Right lobe of liver (tissue), 6 donors: ENCODE results near the gene NOTCH1. TPM values are rescaled to one million over a fixed set of nuclear protein-coding genes. Genes with fewer than 3 reads are reported as not detected.

ENCODE experiments used
- ATAC-seq, 4 donors: fragments of 200-7000 bp; cut with Tn5 transposase; one replicate each; pipeline ENCODE4 v1.9.1; 2020; ENCODE audit warnings: mild to moderate bottlenecking in 4 of 4, moderate library complexity in 4 of 4
- DNase-seq, 3 donors: peaks; one replicate each; pipeline ENCODE4 v3.0.0-alpha.2; 2020
- H3K27ac ChIP-seq, 3 donors: fragments of 200-600 bp; one replicate each; pipeline ENCODE4 v1.8.0; 2022
- H3K27me3 ChIP-seq, 2 donors: fragments of 200-600 bp; one replicate each; pipeline ENCODE4 v1.8.0; 2022
- H3K36me3 ChIP-seq, 4 donors: fragments of 200-600 bp; sonication (generic) in 1 of 4; one replicate each; pipeline versions ENCODE4 v1.5.1 to v1.8.0; 2017 to 2022; ENCODE audit warnings: control low read depth in 1 of 4
- H3K4me1 ChIP-seq, 4 donors: fragments of 200-600 bp; sonication (generic) in 1 of 4; one replicate each; pipeline versions ENCODE4 v1.5.1 to v1.8.0; 2017 to 2022; ENCODE audit warnings: control low read depth in 1 of 4
- H3K4me3 ChIP-seq, 3 donors: fragments of 200-600 bp; one replicate each; pipeline ENCODE4 v1.8.0; 2022
- H3K9me3 ChIP-seq, 4 donors: fragments of 200-600 bp; sonication (generic) in 1 of 4; one replicate each; pipeline versions ENCODE4 v1.5.1 to v1.8.0; 2017 to 2022; ENCODE audit warnings: control low read depth in 1 of 4
- CTCF ChIP-seq, 4 donors: fragments of 200-600 bp in 3 of 4; fragments of 450-650 bp in 1 of 4; IDR thresholded peaks; one replicate each; pipeline versions ENCODE4 v1.5.1 to v1.8.0; 2016 to 2022; ENCODE audit warnings: antibody characterized with exemption in 4 of 4, mild to moderate bottlenecking in 2 of 4
- POLR2A ChIP-seq: fragments of 450-650 bp; IDR thresholded peaks from one replicate; pipeline ENCODE4 v1.6.1; 2017; ENCODE audit warnings: antibody characterized with exemption, mild to moderate bottlenecking
- WGBS: methylation state at CpG from one replicate; pipeline ENCODE4 v1.1.6; 2018; ENCODE audit warnings: low coverage, low lambda C conversion rate; ENCODE audit not compliant: insufficient coverage; ENCODE audit errors: missing lambda C conversion rate; 5-methylcytosine and 5-hydroxymethylcytosine counted together
- intact Hi-C, 2 donors: fragments of 100-400 bp; cut with DNase I; formaldehyde crosslinking; loops; one replicate each; pipeline versions ENCODE4 v1.11.2 to v1.14.1; 2022
- total RNA-seq, 6 experiments: library from RNA; depleted of rRNA in 2 of 6; stranded (reverse); fragments of >200 nt in 2 of 6; fragmentation: NEBNext Ultra II Directional in 3 of 6; extraction: Animal tissue kit (Norgen Biotek cat#: 25700) in 3 of 6; gene quantifications; one replicate each; pipeline versions ENCODE4 v1.1.0 to v1.2.4, GENCODE V29; 2016 to 2023
- donor health status: DM: no; HTN: yes; CAD: no.
- donor health status: DM: no; HTN: no; CAD: no.
- donor health status: DM: no; HTN: no; CAD: no.
- donor health status: DM: no; HTN: yes; CAD: no.
- donor health status: DM: no; HTN: yes; CAD: no.

Gene NOTCH1
- total RNA-seq, 6 experiments from 2014 or later = 17.4 to 26.2 (median 19.3) TPM

- Histone ChIP-seq H3K27me3 (no peaks in the 10 kb centered on the region), H3K9me3 (no peaks in the 10 kb centered on the region), H3K27ac (peak overlapping the region in 2 of 3 donors; percentile 24 to 28), H3K4me3 (no peak overlapping the region), H3K4me1 (peaks cover 0 to 12% (median 4%) of the 10 kb centered on the region in 4 donors), H3K36me3 (peaks cover 0 to 4% (median 0%) of the 10 kb centered on the region in 4 donors)
- 32% methylated on average over 10 of the region's 35 CpGs for WGBS
- ATAC-seq = peak in 3 of 4 donors; percentile 5 to 6 (median 6)
- intact Hi-C loops = no loop called here
- TF ChIP-seq CTCF (IDR thresholded peaks at IDR 0.05) (no peak), POLR2A (no peak)
- no peak for DNase-seq
Observed at GRCh38 chr9:136532799-136533774, 12.8 kb downstream of the NOTCH1 start.

- H3K4me1 ChIP-seq = peaks cover 0 to 15% (median 4%) of the 10 kb centered on the region in 4 donors
- intact Hi-C loops = no loop called here
- H3K9me3 ChIP-seq = no peaks in the 10 kb centered on the region
- H3K4me3 ChIP-seq = no peak overlapping the region
- peaks cover 0 to 4% (median 0%) of the 10 kb centered on the region in 4 donors for H3K36me3 ChIP-seq
- no peak for TF ChIP-seq POLR2A
- no peak for TF ChIP-seq CTCF (IDR thresholded peaks at IDR 0.05)
- ATAC-seq = no peak
- DNase-seq = no peak
- H3K27me3 ChIP-seq = no peaks in the 10 kb centered on the region
- WGBS = 20% methylated on average over 1 of the region's 39 CpGs
- no peak overlapping the region for H3K27ac ChIP-seq
Observed at GRCh38 chr9:136531904-136532798, 13.7 kb downstream of the NOTCH1 start.

GRCh38 chr9:136531186-136531903 is 14.5 kb downstream of the NOTCH1 start:
- H3K4me1 ChIP-seq = peaks cover 0 to 20% (median 4%) of the 10 kb centered on the region in 4 donors
- H3K27ac ChIP-seq = no peak overlapping the region
- no peak for DNase-seq
- H3K36me3 ChIP-seq = peaks cover 0 to 4% (median 0%) of the 10 kb centered on the region in 4 donors
- no peaks in the 10 kb centered on the region for H3K27me3 ChIP-seq
- H3K4me3 ChIP-seq = no peak overlapping the region
- no peaks in the 10 kb centered on the region for H3K9me3 ChIP-seq
- TF ChIP-seq CTCF (IDR thresholded peaks at IDR 0.05) (no peak), POLR2A (no peak)
- intact Hi-C loops = no loop called here
- no peak for ATAC-seq
- WGBS = 82% methylated on average over 6 of the region's 37 CpGs

- H3K9me3 ChIP-seq = no peaks in the 10 kb centered on the region
- 20% methylated on average over 1 of the region's 20 CpGs for whole genome bisulfite sequencing
- H3K27me3 ChIP-seq = no peaks in the 10 kb centered on the region
- peak overlapping the region in 1 of 3 donors; percentile 18 for H3K27ac ChIP-seq
- peaks cover 0 to 26% (median 4%) of the 10 kb centered on the region in 4 donors for H3K4me1 ChIP-seq
- no peak for DNase-seq
- peaks cover 0 to 4% (median 0%) of the 10 kb centered on the region in 4 donors for H3K36me3 ChIP-seq
- peak in 1 of 4 donors; percentile 12 for ATAC-seq
- intact Hi-C loops = no loop called here
- TF ChIP-seq CTCF (IDR thresholded peaks at IDR 0.05) (no peak), POLR2A (no peak)
- H3K4me3 ChIP-seq = no peak overlapping the region
Observed at GRCh38 chr9:136530461-136531089, 15.3 kb downstream of the NOTCH1 start.
